GM23248 (cell line): ENCODE measurements around the gene MILR1.

Source experiments
- EZH2 ChIP-seq: fragments of 200-600 bp; sonication (generic); IDR thresholded peaks from 2 replicates; pipeline ENCODE4 v1.6.1; 2018; ENCODE audit warnings: antibody characterized with exemption, mild to moderate bottlenecking; ENCODE audit not compliant: insufficient read depth, poor library complexity, severe bottlenecking
- EZH2phosphoT487 ChIP-seq: fragments of 200-600 bp; sonication (generic); IDR thresholded peaks from 2 replicates; pipeline ENCODE4 v1.6.1; 2018; ENCODE audit warnings: antibody characterized with exemption, moderate library complexity, mild to moderate bottlenecking, low read depth; ENCODE audit not compliant: insufficient read depth

GRCh38 chr17:64412944-64413381 is 36.0 kb upstream of the MILR1 start:
- no peak for TF ChIP-seq EZH2phosphoT487
- TF ChIP-seq EZH2 = no peak
